Adipose tissue (tissue), 3 donors: ENCODE results near the gene OSCP1. TPM values are rescaled to one million over a fixed set of nuclear protein-coding genes. Genes with fewer than 3 reads are reported as not detected.
"Not testable (repeated sequence)": the region's sequence is repeated elsewhere in the genome, so short reads cannot be mapped to it uniquely, and the experiment has no call there.

Source experiments
- H3K27ac ChIP-seq: one replicate; pipeline ENCODE4 v1.5.1; 2013; ENCODE audit warnings: low read depth, low read length
- WGBS, 3 donors: extraction: QIAGEN DNeasy Blood & Tissue Kit; methylation state at CpG; one replicate each; pipeline ENCODE4 v1.1.7; 2013; 5-methylcytosine and 5-hydroxymethylcytosine counted together
- polyA plus RNA-seq, 3 donors: library from polyadenylated mRNA; stranded (reverse); fragments of 200-250 nt; gene quantifications; one replicate each; pipeline ENCODE4 v1.2.3, GENCODE V29; 2013
- donor health status: healthy with polysubstance abuse.
- donor health status: Bipolar disorder and iron deficiency.
- donor health status: healthy.

Gene OSCP1
- polyA plus RNA-seq, 3 donors, result 5.3 to 10.3 (median 6.5) TPM

DNA sequence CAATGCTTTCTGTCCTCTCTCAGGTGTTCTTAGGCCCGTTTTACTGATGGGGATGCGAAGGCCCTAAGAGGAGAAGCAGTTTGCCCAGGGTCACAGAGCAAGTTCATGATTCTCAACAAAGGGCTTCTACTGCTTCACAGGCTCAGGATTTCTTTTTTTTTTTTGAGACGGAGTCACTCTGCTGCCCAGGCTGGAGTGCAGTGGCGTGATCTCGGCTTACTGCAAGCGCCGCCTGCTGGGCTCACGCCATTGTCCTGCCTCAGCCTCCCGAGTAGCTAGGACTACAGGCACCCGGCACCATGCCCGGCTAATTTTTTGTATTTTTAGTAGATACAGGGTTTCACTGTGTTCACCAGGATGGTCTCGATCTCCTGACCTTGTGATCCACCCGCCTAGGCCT lies 27.4 kb upstream of the OSCP1 start:
- 84 to 90% (median 90%) methylated on average over 13 of the region's 13 CpGs for WGBS, 3 donors

DNA sequence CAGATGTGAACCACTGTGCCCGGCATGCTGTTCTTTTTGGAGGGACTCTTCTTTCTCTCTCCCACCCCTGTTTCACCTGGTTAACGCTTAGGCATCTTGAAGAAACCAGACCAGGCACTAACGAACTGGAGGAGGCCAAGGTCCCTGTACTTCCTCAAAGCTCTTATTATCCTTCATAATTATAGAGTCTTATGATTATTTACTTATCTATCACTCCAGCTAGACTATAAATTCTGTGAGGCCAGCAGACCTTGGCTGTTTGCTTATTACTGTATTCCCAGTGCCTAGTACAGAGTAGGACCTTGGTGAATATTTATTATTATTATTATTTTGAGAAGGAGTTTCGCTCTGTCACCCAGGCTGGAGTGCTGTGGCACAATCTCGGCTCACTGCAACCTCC lies 26.7 kb upstream of the OSCP1 start:
- no peak overlapping the region for H3K27ac ChIP-seq
- 75 to 85% (median 80%) methylated on average over 5 of the region's 5 CpGs for WGBS, 3 donors

More for the DNA sequence above, 27.4 kb upstream of the OSCP1 start:
- not testable (repeated sequence) for H3K27ac ChIP-seq

DNA sequence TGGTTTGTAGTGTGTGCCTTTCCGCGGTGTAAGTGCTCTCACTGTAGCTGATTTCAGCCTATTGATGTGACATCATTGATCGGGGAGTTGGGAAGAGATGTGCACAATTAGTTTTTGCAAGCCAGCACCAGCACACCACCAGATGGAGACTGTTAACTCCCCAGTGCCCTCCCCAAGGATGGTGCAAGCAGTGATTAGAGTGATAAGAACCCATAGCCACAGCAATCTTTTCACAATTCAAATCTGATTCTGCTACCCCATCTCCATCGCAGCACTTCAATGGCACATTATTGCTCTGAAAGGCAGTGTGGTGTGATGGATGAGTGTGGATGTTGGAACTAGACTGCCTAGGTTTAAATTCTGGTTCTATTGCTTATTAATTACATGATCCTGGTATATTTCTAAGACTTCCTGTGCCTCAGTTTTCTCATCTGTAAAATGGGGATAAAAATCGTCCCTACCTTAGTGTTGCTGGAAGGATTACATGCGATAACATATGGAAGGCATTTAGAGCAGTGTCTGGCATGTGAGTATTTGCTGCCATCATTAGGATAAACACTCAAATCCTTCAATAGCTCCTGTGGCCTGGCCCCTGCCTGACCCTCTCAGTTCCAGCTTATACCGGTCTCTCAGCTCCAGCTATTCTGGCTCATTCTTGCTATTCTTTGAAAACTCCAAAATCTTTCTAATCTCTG lies 25.8 kb upstream of the OSCP1 start:
- H3K27ac ChIP-seq, result no peak overlapping the region
- WGBS, 3 donors, result 77 to 87% (median 87%) methylated on average over 7 of the region's 7 CpGs

DNA sequence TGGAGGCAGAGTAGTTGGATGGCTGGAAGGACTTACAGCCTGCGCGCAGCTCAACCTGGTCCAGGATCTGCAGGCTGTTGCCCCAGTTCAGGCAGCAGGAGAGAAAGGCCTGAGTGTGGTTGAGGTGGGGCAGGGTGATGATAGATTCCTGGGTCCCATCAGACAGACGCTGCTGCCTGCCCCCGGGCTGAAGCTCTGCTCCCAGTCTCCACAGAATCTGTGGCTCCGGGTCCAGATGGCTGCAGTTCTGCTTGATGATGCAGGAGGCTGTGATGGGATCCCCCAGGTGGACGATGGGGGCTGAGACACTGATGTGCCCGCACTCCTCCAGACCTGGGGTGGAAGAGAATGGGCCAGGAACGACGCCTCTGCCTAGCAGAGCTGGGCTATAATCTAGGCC lies 25.1 kb upstream of the OSCP1 start:
- WGBS, 3 donors, result 74 to 82% (median 82%) methylated on average over 9 of the region's 9 CpGs
- no peak overlapping the region for H3K27ac ChIP-seq

DNA sequence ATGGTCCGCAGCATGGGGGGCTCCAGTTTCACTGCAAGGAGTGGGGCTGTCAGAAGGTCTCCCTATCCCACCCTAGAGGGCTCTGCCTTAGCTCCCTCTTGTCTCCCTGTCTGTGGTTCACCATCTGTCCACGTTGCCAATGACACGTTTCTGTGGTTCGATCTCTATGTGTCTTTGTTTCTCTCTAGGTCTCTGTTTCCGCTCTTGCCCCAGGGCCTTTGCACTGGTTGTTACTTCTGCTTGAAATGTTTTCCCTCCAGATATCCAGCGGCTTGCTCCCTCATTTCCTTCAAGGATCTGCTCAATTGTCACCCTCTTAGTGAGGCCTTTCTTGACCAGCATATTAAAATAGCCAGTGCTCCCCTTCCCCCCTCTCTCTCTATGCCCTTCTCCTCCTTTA lies 22.4 kb upstream of the OSCP1 start:
- 85 to 88% (median 87%) methylated on average over 6 of the region's 6 CpGs for WGBS, 3 donors
- H3K27ac ChIP-seq, result no peak overlapping the region

- H3K27ac ChIP-seq, result no peak overlapping the region
- 64 to 72% (median 71%) methylated on average over 22 of the region's 22 CpGs for WGBS, 3 donors
Measured at GRCh38 chr1:36471830-36472641, 21.8 kb upstream of the OSCP1 start.

DNA sequence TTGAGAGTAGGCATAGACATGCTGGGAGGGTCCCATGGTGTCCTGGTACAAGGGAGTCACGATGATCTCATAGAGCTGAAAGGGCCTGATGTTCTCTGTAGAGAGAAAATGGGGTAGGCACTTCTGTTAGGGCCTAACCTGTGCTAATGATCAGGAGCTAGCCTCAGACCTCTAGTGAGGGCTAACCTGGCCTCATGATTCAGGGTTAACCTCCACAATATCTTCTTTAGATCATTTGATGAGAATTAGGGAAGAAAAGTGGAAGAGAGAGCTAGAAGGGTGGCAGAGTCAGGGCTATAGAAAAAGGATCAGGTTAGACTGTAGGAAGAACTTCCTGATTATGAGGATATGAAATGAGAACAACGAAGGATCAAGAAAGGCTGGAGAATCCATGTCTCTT lies 18.9 kb upstream of the OSCP1 start:
- WGBS, 3 donors, result 82 to 94% (median 92%) methylated on average over 2 of the region's 2 CpGs
- no peak overlapping the region for H3K27ac ChIP-seq

DNA sequence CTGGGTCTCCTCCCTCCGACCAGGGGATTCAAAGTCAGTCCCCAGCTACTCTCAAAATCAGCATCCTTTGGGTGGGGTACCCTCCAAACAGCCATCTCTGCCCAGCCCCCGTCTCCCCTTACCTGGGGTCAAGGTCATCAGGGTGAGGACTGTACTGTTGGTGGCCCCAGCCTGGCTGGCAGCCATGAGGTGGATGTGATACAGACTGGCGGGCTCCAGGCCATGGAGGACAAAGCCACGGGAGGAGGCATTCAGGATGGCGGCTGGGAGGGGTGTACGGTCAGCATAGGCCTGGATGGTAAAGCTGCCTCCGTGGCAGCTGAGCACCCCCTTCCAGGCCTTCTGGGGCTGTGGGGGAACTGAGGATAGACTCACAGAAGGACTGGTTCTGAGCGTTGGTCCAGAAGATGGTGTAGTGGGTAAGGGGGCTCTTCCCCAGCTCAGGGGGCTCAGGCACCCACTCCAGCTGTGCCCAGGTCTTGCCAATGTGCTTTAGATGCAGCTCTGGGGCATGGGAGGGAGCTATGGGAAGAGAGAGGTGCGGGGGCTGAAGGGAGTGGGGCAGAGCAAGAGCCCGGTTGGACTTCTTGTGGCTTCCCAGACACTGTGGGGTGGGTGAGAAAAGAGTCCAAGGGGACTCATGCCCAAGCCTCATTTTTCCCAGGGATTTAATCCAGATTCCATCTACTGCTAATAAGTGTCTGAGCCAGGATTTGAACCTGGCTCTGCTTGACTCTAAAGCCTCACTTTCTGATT lies 17.6 kb upstream of the OSCP1 start:
- 83 to 89% (median 86%) methylated on average over 10 of the region's 10 CpGs for WGBS, 3 donors
- no peak overlapping the region for H3K27ac ChIP-seq

DNA sequence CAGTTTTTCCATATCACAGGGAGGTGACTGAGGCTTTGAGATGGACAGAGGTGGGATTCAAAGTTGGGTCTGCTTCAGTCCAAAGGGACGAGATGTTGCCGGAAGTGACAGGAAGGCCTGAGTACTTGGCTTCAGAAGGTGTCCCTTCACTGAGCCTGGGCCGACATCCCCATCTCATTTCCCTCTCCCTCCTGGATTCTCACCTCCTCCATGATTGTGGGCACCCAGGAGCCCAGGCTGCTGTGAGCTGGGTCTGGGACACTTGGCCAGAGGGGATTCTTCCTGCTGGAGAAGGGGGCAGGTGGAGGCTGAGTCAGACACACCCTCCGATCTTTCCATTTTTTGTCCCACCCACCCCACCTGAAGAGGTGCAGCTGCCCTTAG lies 16.8 kb upstream of the OSCP1 start:
- no peak overlapping the region for H3K27ac ChIP-seq
- WGBS, 3 donors, result 90 to 96% (median 94%) methylated on average over 4 of the region's 4 CpGs

DNA sequence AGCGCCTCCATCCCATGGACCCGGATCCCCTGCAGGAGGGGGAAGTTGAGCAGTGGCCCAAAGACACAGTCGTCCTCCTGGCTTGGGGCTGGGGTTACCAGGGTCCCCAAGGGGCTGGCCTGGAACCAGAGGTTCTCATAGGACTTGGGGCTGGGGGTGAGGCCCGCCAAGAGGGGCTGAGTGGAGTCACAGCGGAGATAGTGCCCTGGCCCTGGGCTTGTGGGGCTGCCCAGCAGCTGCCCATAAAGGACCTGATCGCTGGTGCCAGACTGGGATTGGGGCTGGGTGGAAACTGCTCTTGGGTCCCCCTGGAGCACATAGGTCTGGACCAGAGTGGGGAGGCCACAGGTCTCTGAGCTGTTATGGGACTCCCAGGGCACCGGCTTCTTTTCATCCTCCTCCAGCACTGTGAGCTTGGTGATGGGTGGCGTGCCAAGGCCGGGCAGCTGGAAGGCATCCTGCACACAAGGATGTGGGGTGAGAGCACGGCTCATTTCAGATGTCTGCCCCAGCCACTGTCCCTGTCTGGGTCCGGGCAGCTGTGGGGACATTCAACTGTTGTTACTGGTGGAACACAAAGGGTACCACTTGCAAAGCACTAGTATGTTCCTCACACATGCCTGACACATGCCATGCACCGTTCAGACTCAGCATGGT lies 16.2 kb upstream of the OSCP1 start:
- no peak overlapping the region for H3K27ac ChIP-seq
- 88 to 91% (median 89%) methylated on average over 11 to 12 of the region's 12 CpGs for WGBS, 3 donors

GRCh38 chr1:36465731-36466369 lies 15.6 kb upstream of the OSCP1 start:
- H3K27ac ChIP-seq, result no peak overlapping the region
- WGBS, 3 donors, result 62 to 71% (median 63%) methylated on average over 4 of the region's 4 CpGs

- WGBS, 3 donors, result 23 to 39% (median 38%) methylated on average over 13 of the region's 13 CpGs
Measured at GRCh38 chr1:36464605-36465393, 14.5 kb upstream of the OSCP1 start.

GRCh38 chr1:36463803-36464604 lies 13.8 kb upstream of the OSCP1 start, which contains the start of gene MRPS15:
Gene MRPS15, minus strand, starts transcription at chr1:36464384. Its CDS starts 109 bp downstream, at chr1:36464275.
- 0 to 1% (median 1%) methylated on average over 65 of the region's 65 CpGs for WGBS, 3 donors
- peak within 1 kb of the TSS; percentile 70 for H3K27ac ChIP-seq

More at GRCh38 chr1:36464605-36465393, 14.5 kb upstream of the OSCP1 start:
- H3K27ac ChIP-seq, result peak overlapping the region; percentile 70

- 11 to 13% (median 12%) methylated on average over 6 of the region's 6 CpGs for WGBS, 3 donors
- H3K27ac ChIP-seq, result no peak overlapping the region
Measured at GRCh38 chr1:36463463-36463802, 13.2 kb upstream of the OSCP1 start.

GRCh38 chr1:36458910-36459309 lies 8.7 kb upstream of the OSCP1 start:
- 61 to 90% (median 77%) methylated on average over 3 of the region's 3 CpGs for WGBS, 3 donors
- H3K27ac ChIP-seq, result no peak overlapping the region

- H3K27ac ChIP-seq, result no peak overlapping the region
- 50 to 77% (median 57%) methylated on average over 5 of the region's 5 CpGs for WGBS, 3 donors
Measured at GRCh38 chr1:36457691-36458090, 7.4 kb upstream of the OSCP1 start.
